HFF-Myc (cell line): ENCODE measurements around the gene PDE1A.

Source experiments
- DNase-seq: peaks from one replicate; pipeline ENCODE4 v3.0.0-alpha.2; 2011; ENCODE audit warnings: low read depth; ENCODE audit errors: extremely low read depth
- H3K4me3 ChIP-seq: replicated peaks from 2 replicates; pipeline ENCODE4 v1.5.1; 2011; ENCODE audit warnings: low read depth, mild to moderate bottlenecking, control low read depth, low read length
- TF ChIP-seq, protein P1 (sequence below): IDR thresholded peaks from 2 replicates; pipeline ENCODE4 v1.5.1; 2012; ENCODE audit warnings: mild to moderate bottlenecking, low read depth, low read length, control low read depth; ENCODE audit errors: missing control alignments

The PDE1A gene

DNA sequence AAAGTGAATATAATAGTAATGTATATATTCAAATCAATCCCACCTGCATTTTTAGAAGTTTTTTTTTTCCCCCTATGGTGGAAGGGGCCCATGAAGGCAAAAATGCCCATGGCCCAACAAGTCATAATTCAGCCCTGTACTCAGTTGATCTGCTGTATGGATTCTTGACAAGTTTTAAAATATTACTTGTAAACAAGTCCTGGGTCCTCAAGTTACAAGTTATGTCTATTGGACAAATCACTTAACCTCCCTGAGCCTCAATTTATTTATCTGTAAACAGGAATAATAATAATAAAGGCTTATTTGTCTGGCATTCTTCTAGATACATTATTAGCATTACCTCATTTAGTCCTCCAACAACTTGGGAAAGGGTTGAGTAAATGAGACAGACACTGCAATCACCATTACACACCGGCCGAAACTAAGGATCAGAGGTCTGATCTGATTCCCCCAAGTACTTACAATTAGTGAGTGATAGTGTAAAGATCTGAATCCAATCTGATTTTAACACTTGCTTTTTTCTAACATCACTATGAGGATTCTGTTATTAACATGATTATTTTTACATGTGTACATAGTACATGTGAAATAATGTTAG lies 66.1 kb downstream of the PDE1A start:
- TF ChIP-seq, protein P1, sequence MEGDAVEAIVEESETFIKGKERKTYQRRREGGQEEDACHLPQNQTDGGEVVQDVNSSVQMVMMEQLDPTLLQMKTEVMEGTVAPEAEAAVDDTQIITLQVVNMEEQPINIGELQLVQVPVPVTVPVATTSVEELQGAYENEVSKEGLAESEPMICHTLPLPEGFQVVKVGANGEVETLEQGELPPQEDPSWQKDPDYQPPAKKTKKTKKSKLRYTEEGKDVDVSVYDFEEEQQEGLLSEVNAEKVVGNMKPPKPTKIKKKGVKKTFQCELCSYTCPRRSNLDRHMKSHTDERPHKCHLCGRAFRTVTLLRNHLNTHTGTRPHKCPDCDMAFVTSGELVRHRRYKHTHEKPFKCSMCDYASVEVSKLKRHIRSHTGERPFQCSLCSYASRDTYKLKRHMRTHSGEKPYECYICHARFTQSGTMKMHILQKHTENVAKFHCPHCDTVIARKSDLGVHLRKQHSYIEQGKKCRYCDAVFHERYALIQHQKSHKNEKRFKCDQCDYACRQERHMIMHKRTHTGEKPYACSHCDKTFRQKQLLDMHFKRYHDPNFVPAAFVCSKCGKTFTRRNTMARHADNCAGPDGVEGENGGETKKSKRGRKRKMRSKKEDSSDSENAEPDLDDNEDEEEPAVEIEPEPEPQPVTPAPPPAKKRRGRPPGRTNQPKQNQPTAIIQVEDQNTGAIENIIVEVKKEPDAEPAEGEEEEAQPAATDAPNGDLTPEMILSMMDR, result no peak
- no peak for DNase-seq
- H3K4me3 ChIP-seq, result no peak overlapping the region

DNA sequence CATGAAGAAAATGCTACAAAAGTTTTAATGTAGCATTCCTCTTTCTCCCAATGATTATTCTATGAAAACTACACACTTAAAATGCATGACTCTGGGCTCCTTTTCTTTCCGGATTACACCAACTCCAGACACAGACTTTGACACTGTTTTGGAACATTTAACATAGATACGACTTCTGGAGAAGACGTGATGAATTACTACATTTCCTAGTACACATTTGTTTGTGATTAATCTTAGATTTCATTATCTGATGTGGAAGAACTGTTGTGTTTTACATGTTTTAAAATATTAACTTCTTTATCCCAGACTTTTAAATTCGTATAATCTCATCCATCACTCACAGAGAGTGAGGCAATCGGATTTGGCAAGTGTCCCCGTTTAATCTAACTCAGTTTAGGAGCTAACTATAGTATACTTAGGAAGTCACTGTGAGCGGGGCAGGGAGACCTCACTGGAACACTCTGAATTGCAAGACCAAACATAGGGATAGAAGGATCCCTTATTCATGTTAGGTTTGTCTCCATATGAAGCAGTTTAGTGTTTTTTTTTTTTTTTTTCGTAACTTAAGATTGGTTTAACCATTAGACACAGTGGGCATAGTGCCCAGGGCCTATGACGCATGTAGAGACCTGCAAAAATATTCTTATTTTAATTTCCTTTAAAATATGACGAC lies 66.7 kb downstream of the PDE1A start:
- TF ChIP-seq, protein P1, result no peak
- no peak for DNase-seq

DNA sequence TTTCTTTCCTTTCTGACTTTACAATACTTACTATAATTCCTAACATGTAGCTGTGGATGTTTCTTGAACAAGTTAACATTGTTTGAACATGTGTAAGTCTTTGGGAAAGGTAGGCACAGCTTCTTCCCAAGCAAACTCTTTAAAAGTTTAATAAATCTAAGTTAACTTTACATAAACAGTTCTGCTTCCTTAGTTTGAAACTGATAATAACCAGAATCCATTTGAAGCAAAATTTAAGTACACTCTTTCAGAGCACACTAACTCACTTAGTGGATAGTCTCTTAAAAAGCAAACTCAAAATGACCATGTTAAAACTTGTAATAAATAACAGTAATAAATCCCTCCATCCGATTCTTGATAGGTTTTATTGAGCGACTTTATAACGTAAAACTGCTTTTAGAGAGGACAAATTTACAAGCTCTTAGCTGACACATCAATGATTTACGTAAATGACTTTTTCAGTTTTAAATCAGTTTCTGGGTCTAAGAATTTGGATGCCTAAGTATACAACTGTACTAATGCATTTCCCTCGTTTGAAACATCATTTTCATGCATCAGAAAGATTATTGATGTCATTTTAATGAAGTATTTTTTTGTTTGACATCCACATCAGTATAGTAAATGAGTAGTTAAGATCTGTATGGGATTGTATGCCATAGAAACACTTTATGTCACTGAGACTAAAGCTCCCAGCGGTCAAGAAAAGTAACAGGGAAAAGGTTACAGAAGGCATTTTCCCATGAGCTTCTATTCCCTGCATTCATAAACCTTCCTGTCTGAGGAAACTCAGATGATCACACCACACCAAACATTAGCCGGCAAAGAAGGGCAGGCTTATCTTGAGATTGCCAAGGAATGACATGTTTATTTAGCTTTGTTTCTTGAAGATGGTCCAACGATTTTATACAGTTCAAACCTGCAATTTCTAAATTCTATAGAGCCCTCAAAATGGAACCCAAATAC lies 67.5 kb downstream of the PDE1A start:
- no peak for DNase-seq
- TF ChIP-seq, protein P1, result no peak

More for the DNA sequence above, 66.7 kb downstream of the PDE1A start:
- no peak overlapping the region for H3K4me3 ChIP-seq

DNA sequence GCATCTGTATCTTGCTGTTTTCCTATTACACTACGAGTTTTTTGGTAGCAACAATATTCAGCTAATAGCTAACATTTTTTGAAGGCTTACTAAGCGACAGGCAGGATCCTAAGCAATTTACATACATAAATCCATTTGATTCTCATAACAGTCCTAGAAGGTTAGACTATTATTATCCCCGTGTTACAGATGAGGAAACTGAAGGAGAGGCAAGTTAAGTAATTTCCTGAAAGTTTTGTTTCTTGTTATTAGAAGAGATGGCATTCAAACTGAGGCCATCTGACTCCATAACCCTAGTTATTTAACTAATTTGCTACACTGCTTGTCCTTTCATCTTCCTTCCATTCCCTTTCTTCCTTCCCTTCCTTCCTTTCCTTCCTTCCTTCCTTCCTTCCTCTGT lies 68.2 kb downstream of the PDE1A start:
- DNase-seq, result no peak
- TF ChIP-seq, protein P1, result no peak

More for the DNA sequence above, 67.5 kb downstream of the PDE1A start:
- no peak overlapping the region for H3K4me3 ChIP-seq

DNA sequence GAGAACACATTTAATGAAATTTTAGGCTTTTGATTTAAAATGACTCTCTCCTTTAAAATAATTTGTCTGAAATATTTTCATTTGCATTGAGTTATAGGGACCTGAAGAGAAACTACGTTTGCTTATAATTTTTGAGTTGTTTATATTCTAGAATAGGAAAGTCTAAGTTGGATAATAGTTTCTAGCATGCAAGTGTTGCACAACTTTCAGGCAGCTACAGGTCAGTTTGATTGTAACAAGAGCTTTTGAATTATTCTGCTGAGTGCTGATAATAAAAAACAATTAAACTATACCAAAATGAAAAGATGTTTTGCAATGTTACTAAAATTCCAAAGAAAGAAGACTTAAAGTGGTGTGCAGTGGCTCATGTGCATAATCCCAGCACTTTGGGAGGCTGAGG lies 71.0 kb downstream of the PDE1A start:
- no peak for DNase-seq
- H3K4me3 ChIP-seq, result no peak overlapping the region
- TF ChIP-seq, protein P1, result no peak

More for the DNA sequence above, 68.2 kb downstream of the PDE1A start:
- no peak overlapping the region for H3K4me3 ChIP-seq

DNA sequence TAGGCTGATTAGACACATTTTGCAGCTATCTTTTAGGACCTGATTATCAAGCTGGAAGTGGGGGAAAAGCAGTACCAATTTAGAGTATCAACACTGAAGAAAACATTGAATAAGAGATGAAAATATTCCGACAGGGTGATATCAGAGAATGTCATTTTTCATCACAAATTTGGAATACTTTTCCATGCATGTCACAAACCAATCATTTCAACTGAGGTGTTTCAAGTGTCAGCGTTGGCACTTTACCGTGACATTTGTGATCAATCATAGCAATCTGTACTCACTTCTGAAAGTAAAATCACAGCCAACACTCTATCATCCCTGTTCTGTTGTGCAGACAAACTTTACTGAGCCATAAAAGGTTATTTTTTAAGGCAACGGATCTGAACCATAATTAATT lies 75.4 kb downstream of the PDE1A start:
- DNase-seq, result no peak
- H3K4me3 ChIP-seq, result no peak overlapping the region
- TF ChIP-seq, protein P1, result no peak
